GM10248 (cell line): ENCODE results near the gene ZDHHC11B.
A peak's percentile ranks its signal among the peaks of the same experiment; 100 is the strongest.

Source experiments
- CTCF ChIA-PET: fragments of 300-600 bp; sonication (Branson Sonifier 250); formaldehyde crosslinking; extraction: SDS; loops from one replicate; lab custom pipeline; 2021; ENCODE audit warnings: antibody characterized with exemption; lab: Yijun Ruan, JAX
- POLR2A ChIA-PET: fragments of 350-650 bp; sonication (Branson Sonifier 250); formaldehyde crosslinking; extraction: SDS; loops from one replicate; lab custom pipeline; 2020; ENCODE audit warnings: antibody characterized with exemption; lab: Yijun Ruan, JAX
- DNase-seq: peaks from one replicate; pipeline ENCODE4 v3.0.0; 2012; ENCODE audit errors: extremely low spot score
- CTCF ChIP-seq: IDR thresholded peaks from 2 replicates; pipeline ENCODE4 v1.5.1; 2012; ENCODE audit warnings: mild to moderate bottlenecking, low read depth; ENCODE audit errors: extremely low read depth, missing control alignments, control extremely low read depth

ZDHHC11B gene

GRCh38 chr5:669111-669841 is 115.3 kb downstream of the ZDHHC11B start:
- POLR2A ChIA-PET, result no interaction called here
- peak; percentile 58 for DNase-seq
- CTCF ChIA-PET, result interaction anchor here (0.7 to 6.7 kb wide), 15 partner anchors 9 to 1296 kb away, joined by 3 to 73 read pairs (median 4); no protein-coding TSS in a partner anchor
- peak; percentile 60 for TF ChIP-seq CTCF

- DNase-seq, result no peak
- CTCF ChIA-PET, result interaction anchor here (0.7 to 6.7 kb wide), 6 partner anchors 14 to 1297 kb away, joined by 3 to 73 read pairs (median 4); no protein-coding TSS in a partner anchor
- POLR2A ChIA-PET, result no interaction called here
- TF ChIP-seq CTCF, result no peak
Measured at GRCh38 chr5:668283-668995, 116.1 kb downstream of the ZDHHC11B start.

- CTCF ChIA-PET, result interaction anchor here (1.0 kb wide), 2 partner anchors 236 to 238 kb away, joined by 3 to 4 read pairs; no protein-coding TSS in a partner anchor
- POLR2A ChIA-PET, result no interaction called here
- TF ChIP-seq CTCF, result no peak
- no peak for DNase-seq
Measured at GRCh38 chr5:666816-667498, 117.6 kb downstream of the ZDHHC11B start.

GRCh38 chr5:665956-666711 is 118.4 kb downstream of the ZDHHC11B start:
- ChIA-PET CTCF (interaction anchor here (1.0 kb wide), 2 partner anchors 237 to 239 kb away, joined by 3 to 4 read pairs; no protein-coding TSS in a partner anchor), POLR2A (interaction anchor here (0.6 kb wide), 1 partner anchor 527 kb away, joined by 6 read pairs; no protein-coding TSS in a partner anchor)
- no peak for DNase-seq
- TF ChIP-seq CTCF, result no peak

GRCh38 chr5:665541-665955 is 119.0 kb downstream of the ZDHHC11B start:
- DNase-seq, result no peak
- CTCF ChIA-PET, result no interaction called here
- no peak for TF ChIP-seq CTCF
- POLR2A ChIA-PET, result interaction anchor here (0.6 kb wide), 1 partner anchor 526 kb away, joined by 6 read pairs; no protein-coding TSS in a partner anchor
